ENCODE measurements around the gene NMT1. TPM values are rescaled to one million over a fixed set of nuclear protein-coding genes. Genes with fewer than 3 reads are reported as not detected.

Gene NMT1
- total RNA-seq, 1 experiment from 2014 or later: 173 TPM

DNA sequence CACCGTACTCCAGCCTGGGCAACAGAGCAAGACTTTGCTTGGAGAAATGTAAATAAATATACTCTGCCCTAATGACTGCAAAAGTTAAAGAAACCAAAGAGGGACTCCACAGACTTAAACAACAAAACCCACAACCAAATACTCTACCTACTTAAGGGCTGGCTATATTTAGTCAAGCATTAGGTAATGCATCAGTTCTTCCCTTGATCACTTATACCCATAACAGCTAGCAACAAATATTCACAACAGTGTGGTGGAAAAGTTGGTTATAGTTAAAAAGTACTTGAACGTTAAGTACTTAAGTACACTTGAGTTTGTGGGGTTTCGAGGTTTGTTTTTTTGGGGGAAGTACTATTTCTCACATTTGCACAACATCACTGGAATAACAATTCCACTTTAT is 95.1 kb downstream of the NMT1 start:
- H3K27me3 ChIP-seq (replicated peaks; ENCODE audit: control insufficient read depth, insufficient read depth, low read length): no peaks in the 10 kb centered on the region
- no peaks in the 10 kb centered on the region for H3K9me3 ChIP-seq
- ChIA-PET CTCF (interaction anchor here (2.0 to 3.4 kb wide), 3 partner anchors 20 to 42 kb away, joined by 13 to 42 read pairs (median 13); partner anchors contain the start of gene ACBD4), POLR2A (interaction anchor here (0.6 to 1.0 kb wide), 2 partner anchors 20 to 161 kb away, joined by 3 to 4 read pairs; partner anchors contain the start of gene MAP3K14)
- Mint-ChIP-seq H3K4me3 (ENCODE audit: unreplicated experiment) (no peak overlapping the region), H3K36me3 (ENCODE audit: insufficient read depth, unreplicated experiment) (peaks cover 36% of the 10 kb centered on the region), H3K4me1 (ENCODE audit: low read depth, unreplicated experiment) (peaks cover 30% of the 10 kb centered on the region), H3K27ac (ENCODE audit: unreplicated experiment) (no peak overlapping the region), H3K9me3 (ENCODE audit: unreplicated experiment) (no peaks in the 10 kb centered on the region), H3K27me3 (ENCODE audit: insufficient read depth, unreplicated experiment) (no peaks in the 10 kb centered on the region)
- no peaks in the 10 kb centered on the region for H3K36me3 ChIP-seq (ENCODE audit: control insufficient read depth, insufficient read depth, low read length)
- H3K4me3 ChIP-seq (ENCODE audit: low read depth, low read length): no peak overlapping the region
- peaks cover 52% of the 10 kb centered on the region for H3K4me1 ChIP-seq
- TF ChIP-seq, protein P1, sequence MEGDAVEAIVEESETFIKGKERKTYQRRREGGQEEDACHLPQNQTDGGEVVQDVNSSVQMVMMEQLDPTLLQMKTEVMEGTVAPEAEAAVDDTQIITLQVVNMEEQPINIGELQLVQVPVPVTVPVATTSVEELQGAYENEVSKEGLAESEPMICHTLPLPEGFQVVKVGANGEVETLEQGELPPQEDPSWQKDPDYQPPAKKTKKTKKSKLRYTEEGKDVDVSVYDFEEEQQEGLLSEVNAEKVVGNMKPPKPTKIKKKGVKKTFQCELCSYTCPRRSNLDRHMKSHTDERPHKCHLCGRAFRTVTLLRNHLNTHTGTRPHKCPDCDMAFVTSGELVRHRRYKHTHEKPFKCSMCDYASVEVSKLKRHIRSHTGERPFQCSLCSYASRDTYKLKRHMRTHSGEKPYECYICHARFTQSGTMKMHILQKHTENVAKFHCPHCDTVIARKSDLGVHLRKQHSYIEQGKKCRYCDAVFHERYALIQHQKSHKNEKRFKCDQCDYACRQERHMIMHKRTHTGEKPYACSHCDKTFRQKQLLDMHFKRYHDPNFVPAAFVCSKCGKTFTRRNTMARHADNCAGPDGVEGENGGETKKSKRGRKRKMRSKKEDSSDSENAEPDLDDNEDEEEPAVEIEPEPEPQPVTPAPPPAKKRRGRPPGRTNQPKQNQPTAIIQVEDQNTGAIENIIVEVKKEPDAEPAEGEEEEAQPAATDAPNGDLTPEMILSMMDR (IDR thresholded peaks at IDR 0.05; ENCODE audit: insufficient read depth in 1 of 2, low read depth in 1 of 2, low read length in 1 of 2, severe bottlenecking in 1 of 2, unreplicated experiment in 1 of 2): no peak
- intact Hi-C loops (cut with micrococcal nuclease; ENCODE audit: unreplicated experiment): no loop called here
- BruUV-seq (replicated peaks): no TSS peak
- no peak for DNase-seq

Small RNA genes lying within 50 kb of the gene (microRNA-seq; reads per million reads assigned to microRNA genes)
- not detected for gene MIR6784

Other genes with a start within 250 kb of the NMT1 start
- 33.5 and 34.6 TPM in 2 replicates for gene GJC1, start 231.0 kb upstream of the NMT1 start, total RNA-seq (2022)
- not detected in 2 replicates for gene HIGD1B, start 213.4 kb upstream of the NMT1 start, total RNA-seq (2022)
- gene EFTUD2, start 161.9 kb upstream of the NMT1 start, total RNA-seq (2022): 175 and 186 TPM in 2 replicates
- not detected in 2 replicates for gene GFAP, start 145.8 kb upstream of the NMT1 start, total RNA-seq (2022)
- gene KIF18B, start 113.5 kb upstream of the NMT1 start, total RNA-seq (2022): 63.6 and 68.4 TPM in 2 replicates
- 2.5 and 5.2 TPM in 2 replicates for gene C1QL1, start 93.0 kb upstream of the NMT1 start, total RNA-seq (2022)
- gene DCAKD, start 9.7 kb upstream of the NMT1 start, total RNA-seq (2022): 12.0 and 15.1 TPM in 2 replicates
- 74.3 and 88.5 TPM in 2 replicates for gene PLCD3, start 71.2 kb downstream of the NMT1 start, total RNA-seq (2022)
- gene ACBD4, start 74.4 kb downstream of the NMT1 start, total RNA-seq (2022): 21.2 and 21.6 TPM in 2 replicates
- 71.0 and 78.0 TPM in 2 replicates for gene HEXIM1, start 87.2 kb downstream of the NMT1 start, total RNA-seq (2022)
- 12.7 and 13.6 TPM in 2 replicates for gene HEXIM2, start 100.6 kb downstream of the NMT1 start, total RNA-seq (2022)
- gene FMNL1, start 160.6 kb downstream of the NMT1 start, total RNA-seq (2022): 2.8 and 3.0 TPM in 2 replicates
- not detected in 2 replicates for gene SPATA32, start 200.8 kb downstream of the NMT1 start, total RNA-seq (2022)

All from Caco-2 (cell line).